ENCODE data around the gene RASAL3.

RASAL3 gene

DNA sequence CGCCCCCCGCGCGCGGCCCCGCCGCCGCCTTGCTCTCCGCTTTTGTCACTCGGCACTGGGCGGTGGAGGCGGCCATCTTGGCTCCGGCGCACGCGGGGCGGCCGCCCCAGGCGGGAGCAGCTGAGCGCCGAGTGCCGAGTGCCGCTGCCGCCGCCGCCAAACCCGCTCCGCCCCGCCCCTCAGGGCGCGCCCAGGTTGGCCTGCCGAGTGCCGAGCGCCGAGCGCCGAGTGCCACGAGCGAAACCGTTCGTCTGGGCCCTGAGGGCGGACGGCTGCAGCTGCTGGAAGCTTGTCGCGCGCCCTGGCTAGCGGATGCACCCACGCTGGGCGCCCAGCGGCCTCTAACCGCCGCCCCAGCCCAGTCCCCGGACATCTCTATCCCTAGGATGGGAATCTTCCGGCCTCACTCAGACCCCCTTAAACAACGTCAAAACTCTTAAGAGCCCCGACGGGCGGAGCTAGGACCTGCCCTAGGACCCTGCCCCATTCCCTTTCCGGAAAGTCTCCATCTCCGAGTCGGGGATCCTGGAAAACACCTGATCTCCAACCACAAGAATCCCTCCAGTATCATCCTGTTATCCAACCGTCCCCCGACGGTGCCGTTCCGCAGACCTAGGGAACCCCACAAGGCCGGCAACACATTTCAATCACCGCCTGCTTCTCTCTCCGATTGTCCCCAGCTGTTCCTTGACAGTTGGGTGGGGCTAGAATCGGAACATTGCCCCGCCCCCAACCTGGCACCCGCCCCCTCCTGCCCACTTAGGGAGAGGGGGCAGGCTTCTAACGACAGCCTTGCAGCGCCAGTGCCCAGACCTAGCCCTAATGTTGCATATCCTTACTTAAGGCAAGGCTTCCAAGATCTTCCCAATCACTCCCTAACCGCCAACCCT lies 31.5 kb downstream of the RASAL3 start:
- peak; percentile 69 for DNase-seq

DNA sequence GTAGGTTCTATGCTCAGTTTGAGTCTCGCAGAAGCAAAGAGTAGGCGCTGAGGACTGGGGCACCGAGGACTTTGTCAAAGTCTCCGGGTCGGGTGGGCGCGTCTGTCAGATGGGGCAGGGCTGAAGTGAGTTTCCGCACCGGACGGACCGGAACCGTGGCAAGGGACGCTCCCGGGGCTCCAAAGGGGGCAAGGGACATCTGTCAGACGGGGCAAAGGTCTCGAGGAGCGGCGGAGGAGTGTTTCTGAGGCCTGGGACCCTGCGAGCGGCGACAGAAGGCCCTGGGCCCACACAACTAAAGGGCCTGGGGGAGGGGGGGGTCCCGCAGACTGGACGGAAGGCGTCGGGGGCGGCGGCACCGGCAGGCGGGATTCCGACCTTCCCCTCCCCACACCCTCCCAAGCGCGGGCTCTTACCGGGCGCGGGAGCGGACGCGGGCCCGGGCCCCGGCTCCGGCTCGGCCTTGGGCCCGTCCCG lies 32.3 kb downstream of the RASAL3 start:
- no peak for DNase-seq

DNA sequence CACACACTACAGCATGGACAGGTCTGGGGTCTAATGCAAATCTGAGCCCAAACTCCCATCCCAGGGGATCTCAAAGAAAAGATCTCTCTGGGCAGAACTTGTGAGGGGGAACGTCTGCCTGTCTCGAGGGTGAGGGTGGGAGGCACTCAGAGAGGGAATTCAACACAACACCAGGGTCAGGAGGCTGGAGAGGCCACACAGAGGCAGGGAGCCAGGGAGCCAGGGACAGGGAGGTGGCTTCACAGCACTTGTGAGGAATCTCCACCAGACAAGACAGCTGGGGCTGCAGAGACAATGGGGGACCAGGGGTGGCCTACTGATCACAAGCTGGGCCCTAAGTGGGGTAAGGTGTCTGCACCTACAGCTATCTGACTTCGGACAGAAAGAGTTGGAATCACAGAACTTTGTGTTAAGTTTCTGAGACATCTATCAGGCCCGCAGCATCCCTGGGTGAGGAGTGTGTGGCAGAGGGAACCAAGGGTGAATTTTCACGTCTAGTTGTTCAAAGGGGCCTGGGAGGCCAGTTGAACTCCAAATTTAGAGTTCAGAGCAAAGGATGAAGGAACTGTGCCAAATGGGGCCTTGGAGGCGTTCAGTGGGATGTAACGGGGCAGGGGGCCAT lies 32.8 kb downstream of the RASAL3 start:
- DNase-seq = no peak

DNA sequence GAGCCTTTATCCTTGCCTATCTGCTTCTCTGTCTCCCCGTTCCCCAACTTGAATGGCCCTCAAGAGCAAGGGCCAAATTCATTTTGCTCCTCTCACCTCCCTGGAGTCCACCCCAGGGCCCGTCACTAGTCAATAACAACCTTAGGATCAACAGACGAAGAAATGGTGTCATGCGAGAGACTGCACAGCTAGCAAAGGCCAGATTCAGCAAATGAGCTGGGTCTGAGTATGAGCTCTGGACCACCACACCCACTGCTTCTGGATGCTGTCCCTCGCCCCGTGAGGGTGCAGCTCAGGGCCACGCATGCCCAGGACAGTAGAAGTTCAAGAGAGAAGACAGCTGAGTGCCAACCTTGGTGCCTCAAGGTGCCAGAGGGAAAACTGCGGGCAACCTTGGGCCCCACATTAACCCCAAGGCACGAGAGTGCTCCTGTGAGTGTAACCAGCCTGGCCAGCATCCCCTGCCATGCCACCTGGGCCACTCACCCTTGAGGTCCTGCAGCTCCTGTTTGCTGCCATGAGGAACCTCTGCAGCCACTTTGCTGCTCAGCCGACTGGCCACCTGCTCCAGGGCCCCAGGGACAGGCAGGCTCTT lies 33.7 kb downstream of the RASAL3 start:
- DNase-seq = no peak

DNA sequence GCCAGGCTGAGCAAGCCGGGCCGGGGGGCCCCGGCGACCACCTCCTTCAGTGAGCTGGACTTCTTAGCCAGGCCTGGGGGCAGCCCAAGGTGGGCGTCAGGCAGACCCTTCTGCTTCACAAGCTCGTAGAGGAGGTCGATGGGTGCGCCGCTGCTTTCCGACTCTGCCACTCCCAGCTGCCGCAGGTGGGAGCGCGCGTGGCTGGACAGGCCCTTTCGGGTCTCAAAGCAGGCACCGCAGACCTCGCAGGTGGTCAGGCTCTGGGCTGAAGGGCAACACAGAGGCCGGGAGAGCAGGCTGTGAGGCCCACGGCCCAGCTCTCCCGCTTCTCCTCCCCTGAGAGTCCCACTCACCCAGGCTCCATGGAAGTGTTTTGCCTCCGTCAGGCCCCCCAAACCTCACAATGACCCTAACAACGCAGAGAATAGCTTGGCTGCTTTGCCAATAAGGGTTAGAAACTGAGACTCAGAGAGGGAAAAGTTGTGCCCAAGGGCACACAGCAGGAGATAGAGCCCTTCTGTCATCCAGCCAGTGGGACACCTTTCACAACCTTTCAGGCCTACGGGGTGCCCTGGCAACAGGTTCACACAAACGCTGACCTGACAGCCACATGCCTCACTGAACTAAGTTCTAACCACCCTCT lies 34.4 kb downstream of the RASAL3 start:
- DNase-seq = no peak

DNA sequence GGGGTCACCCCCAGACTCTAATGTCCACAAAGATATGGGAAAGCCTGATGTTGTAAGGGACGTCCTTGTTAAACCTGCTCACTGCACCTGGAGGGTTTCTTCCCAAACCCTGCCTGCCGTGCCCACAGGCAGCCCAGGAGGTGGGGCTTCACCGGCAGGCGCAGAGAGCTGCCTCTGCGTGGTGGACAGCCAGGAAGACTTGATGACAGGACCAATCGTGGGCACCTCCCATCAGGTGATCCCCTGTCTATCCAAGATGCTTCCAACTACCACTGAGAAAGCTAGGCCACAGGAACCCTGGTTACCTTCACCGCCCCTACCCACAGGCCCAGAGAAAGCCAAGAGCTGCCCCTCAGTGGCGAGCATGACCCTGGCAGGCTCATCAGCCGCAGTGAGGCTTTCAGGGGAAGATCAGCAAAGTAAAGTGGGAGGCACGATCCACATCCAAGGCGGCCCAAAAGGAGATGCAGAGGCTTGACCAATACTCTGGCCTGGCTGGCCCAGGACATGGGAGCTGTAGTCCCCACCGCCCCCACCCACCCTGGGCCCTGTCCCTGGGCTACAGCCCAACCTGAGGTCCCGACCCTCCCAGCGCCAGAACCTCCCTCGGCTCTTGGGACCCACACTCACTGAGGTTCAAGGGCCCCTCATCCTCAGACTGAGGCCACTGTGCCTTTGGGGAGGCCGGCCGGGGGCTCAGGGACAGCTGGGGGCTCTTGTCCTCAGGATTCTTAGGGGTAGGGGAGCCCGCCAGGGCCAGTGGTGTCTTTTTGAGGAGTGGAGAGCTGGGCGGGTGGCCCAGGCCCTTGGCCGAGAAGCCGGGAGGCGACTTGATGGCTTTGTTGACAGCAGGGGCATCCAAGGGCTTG lies 35.2 kb downstream of the RASAL3 start:
- no peak for DNase-seq

DNA sequence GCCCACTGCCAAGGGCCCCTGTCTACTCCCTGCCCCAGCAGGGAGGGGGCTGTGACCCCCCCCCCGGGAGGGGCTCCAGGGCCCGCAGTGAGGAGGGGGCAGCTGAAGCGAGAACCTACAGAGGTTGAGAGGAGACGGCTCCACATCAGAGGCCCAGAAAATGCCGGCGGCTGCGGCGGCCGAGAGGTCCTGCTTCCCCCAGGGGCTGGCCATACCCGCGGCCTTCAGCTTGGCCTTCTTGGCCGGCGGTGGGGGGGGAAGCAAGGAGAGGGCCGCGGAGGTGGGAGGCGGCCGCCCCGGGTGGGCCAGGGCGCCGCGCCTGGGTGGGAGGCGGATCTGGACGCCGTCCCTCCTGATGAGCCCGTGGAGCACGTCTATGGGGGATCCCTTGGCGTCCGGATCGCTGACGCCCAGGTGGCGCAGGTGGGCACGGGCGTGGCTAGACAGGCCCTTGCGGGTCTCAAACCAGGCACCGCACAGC lies 36.3 kb downstream of the RASAL3 start:
- no peak for DNase-seq

DNA sequence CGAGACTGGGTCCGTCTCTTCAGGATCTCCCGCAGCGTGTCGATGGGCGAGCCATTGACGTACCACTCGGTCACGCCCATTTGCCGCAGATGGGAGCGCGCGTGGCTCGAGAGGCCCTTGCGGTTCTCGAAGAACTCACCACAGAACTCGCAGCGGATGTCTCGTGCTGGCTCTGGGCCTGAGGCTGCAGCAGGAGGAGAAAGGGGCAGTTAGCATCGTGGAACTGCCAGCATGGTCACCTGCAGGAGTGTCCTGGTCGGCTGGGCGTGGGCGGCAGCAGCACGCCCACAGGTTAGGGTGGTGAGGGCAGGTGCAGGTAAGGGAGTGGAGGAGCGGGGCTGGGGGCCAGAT lies 37.0 kb downstream of the RASAL3 start:
- DNase-seq = no peak

DNA sequence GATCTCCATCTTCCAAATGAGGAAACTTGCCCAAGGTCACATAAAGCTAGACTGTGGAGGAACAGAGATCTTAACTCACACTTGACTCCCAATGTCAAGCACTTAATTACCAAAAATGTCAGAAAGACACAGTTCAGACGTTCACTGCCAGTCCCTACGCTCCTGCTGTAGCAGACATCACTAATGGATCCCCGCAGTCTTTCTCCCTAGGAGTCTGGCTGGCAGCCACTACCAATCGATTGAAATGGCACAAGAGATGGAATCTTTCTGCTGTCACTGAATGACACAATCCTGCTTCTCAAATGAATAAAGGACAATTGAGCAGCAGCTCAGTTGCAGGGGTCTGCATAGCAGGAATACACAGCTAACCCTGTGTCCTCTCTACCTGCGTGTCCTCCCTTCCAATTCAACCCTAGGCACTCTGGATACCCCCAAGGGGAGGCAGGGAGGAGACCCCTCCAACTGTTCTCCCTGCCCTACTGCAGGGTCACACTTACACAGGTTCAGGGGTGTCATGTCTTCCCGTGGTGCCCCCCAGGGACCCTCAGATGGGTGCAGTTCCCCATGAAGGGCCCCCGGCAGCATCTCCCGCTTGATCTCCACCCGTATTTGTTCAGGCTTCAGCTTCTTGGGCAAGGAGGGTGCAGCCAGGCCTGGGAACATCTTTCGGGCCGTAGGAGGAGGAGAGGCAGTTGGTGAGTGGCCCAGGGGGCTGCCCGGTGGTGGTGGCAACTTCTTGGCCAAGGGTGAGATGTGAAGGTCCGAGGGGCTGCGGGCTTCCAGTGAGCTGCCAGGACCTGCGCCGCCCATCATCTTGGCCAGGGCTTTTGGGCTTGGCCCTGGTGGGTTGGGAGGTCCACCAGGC lies 37.6 kb downstream of the RASAL3 start:
- no peak for DNase-seq

DNA sequence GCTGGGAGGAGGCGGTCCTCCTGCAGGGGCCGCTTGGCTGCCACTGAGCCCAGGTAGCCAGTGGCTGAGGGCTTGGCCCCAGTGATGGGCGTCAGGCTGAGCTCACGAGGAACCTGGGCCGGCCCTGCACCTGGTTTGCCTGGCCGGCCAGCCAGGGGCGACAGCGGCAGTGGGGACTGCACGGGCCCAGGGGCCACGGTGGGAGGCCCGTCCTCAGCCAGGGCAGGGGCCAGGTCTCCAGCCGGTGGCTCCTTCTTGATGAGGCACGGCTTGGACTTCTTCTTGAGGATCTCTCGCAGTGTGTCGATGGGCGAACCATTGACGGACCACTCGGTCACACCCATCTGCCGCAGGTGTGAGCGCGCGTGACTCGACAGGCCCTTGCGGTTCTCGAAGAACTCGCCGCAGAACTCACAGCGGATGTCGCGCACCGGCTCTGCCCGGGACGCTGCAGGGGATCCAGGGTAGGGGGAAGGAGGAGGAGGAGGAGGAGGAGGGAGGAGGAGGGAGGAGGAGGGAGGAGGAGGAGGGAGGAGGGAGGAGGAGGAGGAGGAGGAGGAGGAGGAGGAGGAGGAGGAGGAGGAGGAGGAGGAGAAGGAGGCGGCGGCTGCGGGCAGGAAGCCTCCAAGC lies 38.9 kb downstream of the RASAL3 start:
- no peak for DNase-seq

DNA sequence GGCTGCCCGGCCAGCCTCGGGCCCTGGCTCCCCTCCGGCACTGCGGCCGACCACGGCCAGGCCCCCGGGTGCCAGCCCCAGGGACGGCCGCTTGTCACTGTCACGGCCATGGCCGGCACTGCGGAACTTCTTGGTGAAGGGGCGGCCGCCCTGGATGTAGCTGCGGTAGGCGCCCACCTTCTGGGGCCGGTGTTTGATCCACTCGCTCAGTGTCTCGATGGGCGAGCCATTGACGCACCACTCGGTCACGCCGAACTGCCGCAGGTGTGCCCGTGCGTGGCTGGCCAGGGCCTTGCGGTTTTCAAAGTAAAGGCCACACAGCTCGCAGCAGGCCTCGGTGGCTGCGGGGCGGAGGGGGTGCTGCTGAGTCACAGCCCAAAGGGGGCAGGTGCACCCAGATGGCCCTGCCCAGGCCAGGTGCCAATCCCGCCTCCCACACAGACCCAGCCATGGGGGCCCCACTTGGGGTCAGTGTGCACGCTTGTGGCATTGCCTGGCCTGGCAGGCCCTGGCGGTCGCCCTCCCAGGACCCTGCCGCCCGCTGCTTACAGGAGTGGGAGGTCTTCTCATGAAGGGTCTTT lies 39.6 kb downstream of the RASAL3 start:
- no peak for DNase-seq

DNA sequence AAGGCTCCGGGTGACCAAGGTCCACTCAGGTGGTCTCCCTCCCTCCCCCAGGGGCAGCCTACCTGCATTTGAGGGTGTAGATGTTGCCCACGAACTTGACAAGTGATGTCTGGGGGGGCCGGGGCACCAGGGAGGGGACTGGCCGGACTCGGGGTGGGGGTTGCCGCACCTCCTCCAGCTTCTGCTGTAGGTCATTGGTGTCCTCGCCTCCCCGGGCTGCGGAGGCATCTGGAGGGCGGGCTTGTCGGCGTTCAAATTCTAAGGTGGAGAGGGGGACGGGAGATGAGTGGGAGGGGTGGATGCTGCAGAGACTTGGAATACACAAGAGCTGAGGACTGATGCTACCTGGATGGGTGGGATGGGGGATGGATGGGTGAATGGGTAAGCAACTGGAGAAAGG lies 40.2 kb downstream of the RASAL3 start:
- no peak for DNase-seq

DNA sequence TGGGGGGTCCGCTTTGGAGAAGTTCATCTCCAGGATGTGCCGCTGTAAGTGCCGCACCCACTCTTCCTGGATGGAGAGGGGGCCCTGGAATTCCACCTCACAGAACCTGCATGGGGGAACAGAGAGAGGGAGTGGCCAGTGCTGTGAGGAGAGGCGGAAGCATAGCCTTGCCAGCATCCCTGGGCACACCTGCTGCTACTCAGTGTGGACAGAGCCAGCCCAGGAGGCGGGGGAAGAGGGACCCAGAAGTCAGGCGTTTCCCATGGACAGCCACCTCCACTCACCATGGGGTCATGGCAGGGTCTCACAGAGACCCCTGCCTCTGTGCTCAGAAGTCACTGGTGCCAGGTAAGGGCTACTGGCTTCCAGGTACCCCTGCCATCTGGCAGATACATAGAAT lies 41.2 kb downstream of the RASAL3 start:
- no peak for DNase-seq

DNA sequence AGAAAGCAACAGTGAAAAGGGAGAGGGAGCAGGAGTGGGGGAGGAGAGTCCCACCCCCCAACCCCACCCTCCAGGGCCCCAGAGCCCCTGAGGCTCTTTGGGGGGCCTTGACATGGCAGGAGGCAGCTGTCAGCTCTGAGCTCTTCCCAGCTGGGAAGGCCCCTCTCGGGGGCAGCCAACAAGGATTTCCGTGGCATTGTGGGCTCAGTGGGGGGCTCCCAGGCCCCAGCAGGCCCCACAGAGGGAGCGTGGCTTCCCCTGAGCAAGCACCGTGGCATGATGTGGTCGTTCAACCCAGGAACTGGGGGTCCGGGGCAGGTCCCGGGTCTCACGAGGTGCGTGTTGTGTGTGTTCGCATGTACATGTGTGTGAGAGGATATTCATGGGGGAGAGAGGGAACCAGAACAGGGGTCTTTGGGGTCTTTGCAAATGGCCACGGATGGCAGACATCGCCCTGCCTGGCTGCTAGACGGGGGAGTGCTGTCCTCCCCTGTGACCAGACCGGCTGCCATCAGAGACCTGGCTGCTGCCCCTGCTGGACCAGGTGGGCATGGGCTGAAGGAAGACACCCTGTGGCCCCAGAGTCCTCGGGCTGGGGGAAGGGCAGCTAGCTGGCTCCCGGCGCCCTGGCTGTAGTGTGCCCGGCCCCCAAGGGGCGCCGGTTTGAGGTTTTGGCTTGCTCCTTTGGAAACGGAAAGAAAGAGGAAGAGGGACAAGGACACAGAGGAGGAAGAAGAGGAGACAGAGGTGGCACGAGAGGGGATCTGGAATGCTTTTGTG lies 41.9 kb downstream of the RASAL3 start:
- no peak for DNase-seq

DNA sequence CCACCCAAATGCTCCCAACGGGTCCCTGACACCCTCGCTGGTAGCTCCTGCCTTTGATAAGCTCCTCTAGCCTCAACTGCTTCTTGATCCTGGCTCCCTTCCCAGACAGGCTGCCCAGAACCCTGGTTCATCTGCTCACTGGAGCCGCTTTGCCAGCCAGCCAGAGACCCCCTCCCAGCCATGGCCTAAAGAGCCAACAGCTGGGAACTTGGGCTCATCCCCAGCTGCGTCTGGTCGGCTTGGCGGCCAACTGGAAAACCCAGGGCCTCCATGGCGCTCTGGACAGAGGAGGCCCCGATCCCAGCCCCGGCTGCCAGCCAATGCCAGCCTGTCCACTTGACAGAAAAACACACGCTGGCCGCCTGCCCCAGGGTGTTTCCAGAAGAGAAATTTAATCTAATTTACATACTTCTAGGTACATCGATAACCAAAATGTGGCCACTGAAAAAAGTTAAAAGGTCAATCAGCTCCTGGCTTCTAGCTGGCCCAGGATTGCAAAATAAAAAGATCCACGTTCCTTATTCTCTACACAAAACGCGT lies 42.6 kb downstream of the RASAL3 start:
- peak; percentile 67 for DNase-seq

DNA sequence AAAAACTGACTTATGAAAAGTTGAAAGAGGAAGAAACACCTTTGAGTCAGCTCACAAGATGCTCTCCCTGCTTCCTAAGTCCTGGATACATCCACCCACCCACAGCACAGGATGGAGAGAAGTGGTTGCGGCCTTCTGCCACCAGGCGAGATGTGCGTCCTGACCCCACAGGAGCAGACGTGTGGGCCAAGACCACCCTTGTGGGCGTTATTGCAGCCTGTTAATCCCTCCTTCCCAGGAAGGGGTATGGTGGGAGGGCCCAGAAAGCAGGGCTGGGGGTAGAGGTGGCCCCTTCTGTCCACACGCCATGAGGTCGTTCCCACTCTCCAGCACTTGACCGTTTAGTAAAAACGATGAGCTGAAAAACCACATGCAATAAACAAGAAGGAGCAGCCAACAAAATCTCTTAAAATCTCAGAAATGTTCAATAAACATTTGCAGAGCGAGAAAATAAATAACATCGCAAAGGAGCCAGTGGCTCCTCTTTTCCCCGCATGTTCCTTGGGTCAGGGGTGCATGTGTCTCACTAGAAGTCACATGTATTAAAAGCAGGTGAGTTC lies 43.1 kb downstream of the RASAL3 start:
- DNase-seq = no peak

DNA sequence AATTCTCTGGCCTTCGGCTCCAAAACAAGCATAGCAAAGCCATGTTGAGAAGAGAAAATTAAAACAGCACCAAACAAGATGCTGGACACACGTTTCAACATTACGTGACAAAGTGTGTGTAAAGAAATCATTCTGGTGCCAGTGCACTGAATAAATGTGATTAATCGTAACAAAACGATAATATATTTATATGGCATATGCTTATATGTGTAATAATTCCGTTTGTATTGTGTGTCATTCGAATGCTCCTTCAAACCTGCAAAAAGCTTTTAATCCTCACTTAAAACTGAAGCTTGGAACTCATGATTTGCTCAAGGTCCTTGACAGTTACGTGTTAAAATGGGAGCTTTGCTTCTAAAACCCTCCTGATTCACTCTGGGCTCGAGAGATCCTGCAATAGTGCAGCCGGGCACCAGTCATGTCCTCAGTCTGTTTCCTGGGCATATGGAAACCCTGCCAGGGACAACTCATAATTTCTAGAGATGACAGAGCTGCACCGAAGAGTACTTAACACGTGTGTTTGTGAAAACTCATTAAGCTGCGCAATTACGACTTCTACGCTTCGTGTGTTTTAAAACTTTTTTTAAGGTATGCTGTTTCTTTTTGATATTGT lies 44.8 kb downstream of the RASAL3 start:
- DNase-seq = no peak

DNA sequence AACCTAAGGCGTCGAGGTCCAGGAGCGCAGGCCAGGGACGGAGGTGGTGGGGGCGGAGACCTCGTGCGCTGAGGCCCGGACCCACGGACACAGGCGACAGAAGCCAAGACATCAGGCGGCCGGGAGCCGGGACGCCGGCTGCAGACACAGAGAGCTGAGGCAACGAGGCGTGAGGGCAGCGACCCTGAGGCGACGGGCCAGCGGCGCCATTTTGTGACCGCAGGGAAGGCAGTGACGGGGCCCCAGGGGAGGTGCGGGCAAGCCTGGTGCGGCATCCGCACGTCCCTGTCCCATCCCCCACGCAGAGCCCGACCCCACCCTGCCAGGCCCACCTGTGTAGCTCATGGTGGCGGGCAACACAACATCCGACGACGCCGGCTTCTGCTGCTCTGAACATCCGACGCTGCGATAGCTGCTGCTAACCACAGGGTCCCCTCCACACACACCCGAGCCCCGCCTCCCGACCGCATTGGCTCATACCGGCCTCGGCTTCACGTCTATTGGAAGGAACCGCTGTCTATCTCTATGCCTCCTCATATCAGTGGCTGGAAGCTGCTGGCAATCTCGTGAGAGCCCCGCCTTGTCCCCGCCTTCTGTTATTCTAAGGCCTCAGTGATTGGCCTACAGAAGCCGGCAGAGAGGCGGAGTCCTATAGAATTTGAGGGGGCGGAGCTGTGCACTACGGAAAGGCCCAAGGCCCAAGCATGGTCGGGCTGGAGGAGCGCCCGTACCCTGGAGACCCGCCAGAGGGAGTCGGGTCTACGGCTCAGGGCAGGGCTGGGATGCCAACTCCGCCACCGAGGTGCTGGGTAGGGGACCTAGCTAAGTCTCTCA lies 45.5 kb downstream of the RASAL3 start, which contains the start of gene AKAP8L:
TSS of gene AKAP8L (minus strand) at position 410 of the 834 bp plus-strand sequence. CDS start at position 345, 65 bp downstream.
- DNase-seq = peak; percentile 99
